DLD1 (cell line): Measurements from ENCODE around the gene APBB1IP.
"Not testable (repeated sequence)": the region's sequence is repeated elsewhere in the genome, so short reads cannot be mapped to it uniquely, and the experiment has no call there.

Source experiments
- in situ Hi-C: cut with HindIII; loops from 2 replicates; pipeline ENCODE4 v1.10.0; 2017; ENCODE audit warnings: low sequenced_read_pairs

The APBB1IP gene

DNA sequence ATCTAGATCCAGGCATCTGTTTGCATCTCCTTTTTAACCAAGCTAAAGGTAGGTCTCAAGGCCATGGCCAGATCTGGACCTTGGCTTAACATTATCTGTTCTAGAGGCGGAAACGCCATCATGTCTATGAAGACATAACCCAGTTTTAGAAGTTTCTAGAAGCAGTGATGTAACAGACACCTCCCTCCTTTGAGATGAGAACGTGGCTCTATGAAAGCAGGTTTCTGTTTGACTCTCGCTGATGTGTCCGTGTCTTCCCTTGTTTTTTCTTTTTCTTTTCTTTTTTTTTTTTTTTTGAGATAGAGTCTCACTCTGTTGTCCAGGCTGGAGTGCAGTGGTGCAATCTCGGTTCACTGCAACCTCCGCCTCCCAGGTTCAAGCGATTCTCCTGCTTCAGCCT lies 36.7 kb downstream of the APBB1IP start:
- in situ Hi-C loops: not testable (repeated sequence)

GRCh38 chr10:26475386-26475785 lies 37.2 kb downstream of the APBB1IP start:
- in situ Hi-C loops: no loop called here

GRCh38 chr10:26477501-26477900 lies 39.4 kb downstream of the APBB1IP start:
- in situ Hi-C loops: no loop called here

DNA sequence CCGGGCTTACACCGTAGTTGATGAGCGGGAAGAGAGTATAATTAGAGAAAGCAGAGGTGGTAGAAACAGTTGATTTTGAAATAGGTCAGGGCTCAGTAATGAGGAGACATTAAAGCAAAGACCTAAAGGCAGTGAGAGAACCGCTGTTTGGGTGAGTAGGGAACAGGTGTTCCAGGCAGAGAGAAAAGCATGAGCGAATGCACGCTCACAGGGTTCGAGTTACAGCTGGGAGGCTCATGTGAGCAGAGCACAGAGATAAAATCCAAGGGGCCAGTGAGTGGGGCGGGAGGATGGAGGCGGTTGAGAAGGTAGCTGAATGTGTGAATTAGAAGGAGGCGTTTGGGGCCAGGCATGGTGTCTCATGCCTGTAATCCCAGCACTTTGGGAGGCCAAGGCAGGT lies 39.9 kb downstream of the APBB1IP start:
- in situ Hi-C loops: no loop called here

DNA sequence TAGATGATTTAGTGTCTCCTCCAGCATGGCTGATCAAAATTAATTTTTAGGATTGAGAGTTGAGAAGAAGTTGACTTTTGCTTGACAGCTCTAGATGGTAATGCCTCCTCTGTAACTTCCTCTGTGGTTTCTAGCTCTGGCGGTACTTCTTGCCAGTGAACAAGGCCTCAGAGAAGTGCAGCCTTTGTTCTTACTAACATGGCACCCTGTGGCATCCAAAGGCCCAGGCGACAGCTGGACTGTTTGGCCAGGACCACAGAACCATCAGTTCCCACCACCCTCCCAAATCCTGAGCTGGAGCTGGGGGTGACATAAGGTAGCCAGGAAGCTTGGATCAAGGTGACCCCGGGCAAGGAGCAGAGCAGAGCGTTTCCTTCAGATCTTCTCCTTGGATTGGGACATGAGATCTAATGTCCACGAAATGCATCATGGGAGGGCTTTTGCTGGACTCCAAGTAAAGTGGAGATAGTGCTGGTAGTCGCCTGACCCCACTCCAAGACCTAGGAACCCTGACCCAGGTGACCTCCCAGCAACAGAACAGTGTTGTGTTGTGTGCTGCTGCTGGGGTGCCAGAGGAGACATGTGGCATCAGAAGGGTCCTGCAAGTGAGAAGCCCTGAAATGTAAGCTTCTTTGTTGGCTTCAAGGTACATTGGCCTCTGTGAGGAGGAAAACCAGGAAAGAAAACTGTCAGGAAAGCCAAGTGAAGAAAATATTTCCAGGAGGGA lies 41.8 kb downstream of the APBB1IP start:
- in situ Hi-C loops: no loop called here

DNA sequence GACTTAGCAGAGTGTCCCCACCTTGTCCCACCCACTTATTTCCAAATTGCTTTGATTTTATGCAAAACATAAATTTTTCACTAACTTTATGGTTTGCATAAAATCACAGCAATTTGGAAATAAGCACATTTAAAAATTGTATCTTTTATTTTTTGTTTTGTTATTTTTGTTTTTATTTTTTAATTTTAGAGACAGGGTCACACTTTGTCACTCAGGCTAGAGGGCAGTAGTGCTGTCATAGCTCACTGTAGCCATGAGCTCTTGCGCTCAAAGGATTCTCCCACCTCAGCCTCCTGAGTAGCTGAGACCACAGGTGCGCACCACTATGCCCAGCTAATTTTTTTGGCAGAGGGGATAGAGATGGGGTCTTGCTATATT lies 43.2 kb downstream of the APBB1IP start:
- in situ Hi-C loops: no loop called here

GRCh38 chr10:26481914-26482550 lies 43.9 kb downstream of the APBB1IP start:
- in situ Hi-C loops: no loop called here

DNA sequence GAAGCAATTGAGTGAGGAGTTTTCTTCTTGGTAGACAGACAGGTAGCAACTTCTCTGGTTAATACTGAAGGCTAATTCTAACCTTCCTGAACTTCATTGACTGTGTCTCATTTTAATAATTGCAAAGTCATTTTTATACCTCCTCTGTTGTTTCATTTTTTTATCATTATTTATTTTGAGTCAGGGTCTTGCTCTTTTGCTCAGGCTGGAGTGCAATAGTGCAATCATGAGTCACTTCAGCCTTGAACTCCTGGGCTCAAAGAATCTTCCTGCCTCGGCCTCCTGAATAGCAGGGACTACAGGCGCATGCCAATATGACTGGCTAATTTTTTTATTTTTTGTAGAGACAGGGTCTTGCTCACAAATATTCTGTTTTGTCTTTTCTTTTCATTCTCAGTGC lies 45.4 kb downstream of the APBB1IP start:
- in situ Hi-C loops: no loop called here

GRCh38 chr10:26485150-26485941 lies 47.2 kb downstream of the APBB1IP start:
- in situ Hi-C loops: no loop called here

DNA sequence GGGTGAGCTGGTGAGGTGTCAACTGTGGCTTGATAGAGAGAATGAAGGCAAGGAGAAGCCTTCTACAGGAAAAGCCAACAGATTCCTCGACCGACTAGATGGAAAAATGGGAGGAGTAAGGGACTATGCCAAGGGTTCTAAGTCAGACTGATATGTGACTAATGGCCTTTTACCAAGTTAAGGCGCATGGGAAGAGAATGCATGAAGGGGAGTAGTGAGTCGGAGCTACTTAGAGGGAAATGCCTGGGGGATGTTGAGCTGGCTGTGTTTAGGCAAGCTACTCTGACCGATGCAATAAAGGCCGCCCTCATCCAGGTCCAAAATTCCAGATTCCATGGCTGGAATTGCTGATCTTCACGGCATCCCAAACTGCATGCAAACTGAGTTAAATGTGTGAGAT lies 48.2 kb downstream of the APBB1IP start:
- in situ Hi-C loops: no loop called here

DNA sequence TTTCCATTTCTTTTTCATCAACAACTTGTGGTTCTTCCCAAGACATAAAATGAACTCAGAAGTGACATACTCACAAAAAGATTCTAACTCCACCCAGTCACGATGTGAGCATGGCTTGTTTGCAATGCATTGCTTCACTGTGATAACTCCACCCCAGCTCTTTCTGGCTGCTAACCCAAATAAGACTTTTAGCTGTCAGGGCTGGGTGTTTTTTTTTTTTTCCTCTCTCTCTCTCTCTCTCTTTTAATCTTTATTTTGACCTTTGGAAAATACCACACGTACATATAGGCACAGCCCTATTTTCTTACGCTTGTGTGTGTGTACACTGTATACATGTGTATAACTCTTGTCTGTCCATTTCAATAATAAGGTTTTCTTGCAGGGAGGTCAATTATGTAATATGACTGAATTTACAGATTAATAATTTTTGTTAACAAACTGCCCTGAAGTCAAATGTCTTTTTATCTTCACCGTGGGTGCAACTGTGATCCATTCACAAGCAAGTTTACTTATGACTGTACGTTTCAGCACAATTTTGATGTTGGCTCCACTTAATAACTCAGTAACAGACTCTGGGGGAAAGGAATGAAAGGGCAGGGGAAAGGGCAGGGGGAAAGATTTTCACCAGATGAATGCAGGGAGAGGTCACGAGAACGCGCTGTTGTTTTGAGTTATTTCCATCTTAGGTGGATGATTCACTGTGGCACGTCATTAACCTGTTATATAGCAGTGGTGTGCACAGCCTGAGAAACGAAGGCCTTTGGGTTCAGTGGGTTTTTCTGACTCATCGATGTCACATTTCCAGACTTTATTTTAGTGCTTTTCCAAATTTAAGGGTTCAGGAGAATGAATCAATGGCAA lies 49.1 kb downstream of the APBB1IP start:
- in situ Hi-C loops: no loop called here

DNA sequence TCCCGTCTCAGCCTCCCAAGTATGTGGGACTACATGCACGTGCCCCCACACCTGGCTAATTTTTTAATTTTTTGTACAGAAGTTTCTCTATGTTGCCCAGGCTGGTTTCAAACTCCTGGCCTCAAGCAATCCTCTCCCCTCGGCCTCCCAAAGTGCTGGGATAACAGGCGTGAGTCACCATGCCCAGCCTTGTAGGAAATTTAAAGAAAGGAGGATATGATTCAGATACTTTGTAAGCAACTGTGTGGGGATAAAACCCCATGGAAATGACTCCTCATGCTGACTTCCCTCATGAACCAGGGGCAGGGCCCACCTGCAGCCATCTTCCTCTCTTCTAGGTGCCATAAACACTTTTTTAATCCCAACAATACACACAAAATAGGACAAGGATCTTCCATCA lies 50.2 kb downstream of the APBB1IP start:
- in situ Hi-C loops: no loop called here

DNA sequence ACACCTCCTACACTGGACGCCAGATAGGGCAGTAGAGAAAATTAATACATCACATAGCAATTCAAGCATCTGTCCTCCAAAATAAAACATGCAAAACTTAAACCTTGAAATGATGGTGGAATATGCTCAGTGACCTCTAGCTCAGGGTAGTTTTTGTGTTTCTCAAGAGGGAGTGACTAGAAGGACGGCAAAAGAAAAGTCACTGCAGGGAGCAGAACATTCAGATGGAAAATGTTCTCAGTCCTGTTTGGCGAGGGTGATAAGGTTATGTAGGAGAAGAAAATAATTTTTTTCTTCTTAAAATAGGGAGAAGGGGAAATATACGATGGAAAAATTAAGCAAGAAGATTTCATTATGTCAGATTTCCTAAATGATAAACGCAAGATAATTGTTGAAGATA lies 50.9 kb downstream of the APBB1IP start:
- in situ Hi-C loops: no loop called here

DNA sequence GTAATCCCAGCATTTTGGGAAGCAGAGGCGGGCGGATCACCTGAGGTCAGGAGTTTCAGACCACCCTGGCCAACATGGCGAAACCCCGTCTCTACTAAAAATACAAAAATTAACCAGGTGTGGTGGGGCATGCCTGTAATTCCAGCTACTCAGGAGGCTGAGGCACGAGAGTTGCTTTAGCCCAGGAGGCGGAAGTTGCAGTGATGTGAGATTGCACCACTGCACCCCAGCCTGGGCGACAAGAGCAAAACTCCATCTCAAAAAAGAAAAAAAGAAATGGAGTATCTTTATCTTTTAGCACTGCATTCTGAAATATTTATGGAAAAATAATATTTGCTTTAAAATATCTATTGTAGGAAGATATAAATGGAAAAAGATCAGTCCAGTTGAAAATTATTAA lies 52.2 kb downstream of the APBB1IP start:
- in situ Hi-C loops: not testable (repeated sequence)

DNA sequence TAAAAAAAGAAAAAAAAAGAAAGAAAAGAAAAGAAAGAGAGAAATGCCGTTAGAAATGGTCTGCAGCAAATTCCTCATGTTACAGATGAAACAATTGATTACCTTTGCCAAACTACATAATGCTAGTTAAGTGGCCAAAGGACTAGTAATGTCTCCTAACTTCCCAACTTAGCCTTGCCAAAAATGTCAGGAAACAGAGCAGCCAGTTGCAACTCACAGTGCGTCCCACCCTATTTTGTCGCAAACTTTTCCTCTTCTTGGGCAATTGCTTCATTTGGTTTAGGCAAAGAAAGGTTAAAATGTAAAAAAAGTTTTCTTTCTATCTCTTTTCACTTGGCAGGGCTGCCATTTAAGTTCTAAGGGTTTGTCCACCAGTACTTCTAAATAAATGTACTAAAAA lies 53.1 kb downstream of the APBB1IP start:
- in situ Hi-C loops: no loop called here

GRCh38 chr10:26491934-26492333 lies 53.8 kb downstream of the APBB1IP start:
- in situ Hi-C loops: no loop called here

DNA sequence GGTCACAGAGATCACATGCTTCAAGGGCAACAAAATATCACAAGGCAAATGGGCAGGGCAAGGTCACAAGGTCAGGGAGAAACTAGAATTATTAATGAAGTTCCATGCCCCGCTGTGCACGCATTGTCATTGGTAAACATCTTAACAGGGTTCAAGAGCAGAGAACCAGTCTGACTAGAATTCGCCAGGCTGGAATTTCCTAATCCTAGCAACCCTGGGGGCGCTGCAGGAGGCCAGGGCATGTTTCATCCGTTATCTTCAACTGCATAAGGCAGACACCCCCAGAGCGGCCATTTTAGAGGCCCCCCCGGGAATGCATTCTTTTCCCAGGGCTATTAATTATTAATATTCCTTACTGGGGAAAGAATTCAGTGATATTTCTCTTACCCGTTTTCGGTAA lies 54.6 kb downstream of the APBB1IP start:
- in situ Hi-C loops: not testable (repeated sequence)

DNA sequence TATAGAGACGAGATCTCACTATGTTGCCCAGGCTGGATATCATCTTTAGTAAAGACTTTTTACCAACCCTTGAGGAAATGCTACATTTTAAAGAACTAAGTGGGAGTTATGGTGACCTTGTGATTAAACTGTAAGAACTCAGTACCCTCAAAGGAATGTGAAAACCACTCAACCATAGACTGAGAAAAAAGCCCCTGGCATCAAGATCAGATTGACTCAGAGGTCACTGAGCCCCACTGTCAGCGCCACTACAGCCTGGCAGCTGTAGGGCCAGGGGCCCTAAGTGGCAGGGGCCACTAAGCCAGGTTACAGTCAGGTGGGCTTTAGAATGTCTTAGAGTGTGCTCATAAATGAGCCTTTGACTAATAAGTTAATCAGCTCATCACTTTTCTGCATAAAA lies 55.9 kb downstream of the APBB1IP start:
- in situ Hi-C loops: no loop called here

DNA sequence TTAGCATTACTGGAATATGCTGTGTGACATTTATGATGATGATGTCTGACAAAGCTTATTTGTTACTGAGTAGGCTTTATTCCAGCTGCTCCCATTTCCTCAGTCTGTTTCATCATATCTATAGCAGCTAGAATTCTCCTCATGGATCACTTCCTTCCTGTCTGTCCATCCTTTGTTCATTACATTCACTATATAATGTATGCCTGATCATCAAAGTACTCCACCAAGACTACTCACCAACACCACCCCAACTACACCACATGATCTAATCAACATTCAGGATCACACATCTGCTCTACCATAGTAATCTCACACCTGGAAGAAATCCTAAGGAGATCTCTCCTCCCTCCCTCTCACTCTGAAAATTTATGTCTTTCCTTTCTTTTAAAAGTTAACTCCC lies 61.3 kb downstream of the APBB1IP start:
- in situ Hi-C loops: no loop called here

DNA sequence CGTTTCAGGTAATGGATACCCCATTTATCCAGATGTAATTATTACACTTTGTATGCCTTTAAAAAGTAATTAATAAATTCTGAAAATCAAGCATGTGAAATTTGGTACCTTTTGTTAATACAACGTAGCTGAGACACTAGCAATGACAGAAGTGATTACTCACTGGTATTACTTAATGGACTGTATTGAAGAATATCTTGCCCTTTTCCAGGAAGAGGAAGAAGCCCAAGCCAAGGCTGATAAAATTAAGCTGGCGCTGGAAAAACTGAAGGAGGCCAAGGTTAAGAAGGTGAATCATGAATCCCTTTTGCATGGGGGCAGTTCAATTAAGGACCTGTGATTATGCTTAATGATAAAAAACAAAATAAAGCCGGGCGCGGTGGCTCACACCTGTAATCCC lies 64.8 kb downstream of the APBB1IP start:
- in situ Hi-C loops: no loop called here

DNA sequence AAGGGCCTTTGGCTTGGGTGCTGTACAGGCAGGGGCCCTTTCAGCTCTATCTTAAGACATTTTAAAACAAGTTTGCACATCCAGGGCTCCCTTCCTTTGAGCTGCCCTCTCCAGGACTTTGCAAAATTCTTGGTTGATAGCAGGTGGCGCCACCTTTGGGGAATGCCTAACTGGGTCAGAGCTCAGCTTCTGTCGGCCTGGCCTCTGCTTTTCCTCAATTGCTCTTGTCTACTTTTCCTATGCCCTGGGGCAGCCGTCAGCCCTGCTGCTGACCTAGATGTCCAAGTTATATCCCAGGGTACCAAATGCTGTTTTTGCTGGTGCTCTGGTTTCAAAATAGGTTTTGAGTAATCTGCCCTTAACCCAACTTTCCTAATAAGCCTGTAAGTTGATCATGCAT lies 65.8 kb downstream of the APBB1IP start:
- in situ Hi-C loops: no loop called here
